ENCODE data around the gene KRTAP1-1.
"Not testable (repeated sequence)": the region's sequence is repeated elsewhere in the genome, so short reads cannot be mapped to it uniquely, and the experiment has no call there.

KRTAP1-1 gene

GRCh38 chr17:41009936-41010335, 31.3 kb downstream of the KRTAP1-1 start:
- no peak for DNase-seq

DNA sequence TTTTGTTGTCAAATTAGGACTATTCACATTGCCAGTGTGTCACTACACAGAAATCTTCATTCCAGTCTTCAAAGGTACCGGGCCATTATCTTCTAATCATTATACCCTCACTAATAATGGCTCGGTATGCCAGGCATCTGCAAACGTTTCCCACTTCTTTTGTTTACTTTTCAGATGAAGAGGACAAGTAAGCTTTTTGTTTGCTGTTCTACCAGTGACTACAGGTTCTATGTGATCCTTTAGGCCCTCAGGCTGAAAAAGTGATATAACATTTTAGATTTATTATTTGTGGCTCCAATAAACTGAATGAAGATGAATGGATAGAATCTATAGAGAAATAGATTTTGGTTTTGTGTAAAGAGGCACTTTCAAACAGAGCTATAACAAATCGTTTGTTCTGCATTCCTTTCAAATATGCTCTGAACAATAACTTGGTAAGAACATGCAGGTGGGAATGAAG, 31.9 kb downstream of the KRTAP1-1 start:
- no peak for DNase-seq

DNA sequence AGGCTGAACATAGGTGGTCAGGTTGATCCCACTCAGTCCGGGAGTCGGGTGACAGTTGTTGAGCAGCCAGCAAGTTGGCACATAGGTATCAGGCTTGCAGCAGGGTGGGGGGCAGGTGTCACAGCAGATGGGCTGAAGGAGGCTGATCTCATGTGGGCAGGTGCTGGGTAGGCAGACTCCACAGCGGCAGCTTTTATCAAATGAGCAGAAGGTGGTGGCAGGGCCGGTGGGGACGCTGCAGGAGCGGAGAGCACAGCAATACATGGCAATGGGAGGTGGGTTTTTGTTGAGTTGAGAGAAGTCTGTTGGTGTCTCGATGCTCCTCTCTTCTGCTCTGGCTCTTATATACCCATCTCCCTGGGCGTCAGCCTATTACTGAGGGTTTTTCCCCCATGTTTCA, 32.4 kb downstream of the KRTAP1-1 start, which contains the start of gene KRTAP3-1:
Gene KRTAP3-1, minus strand, starts transcription at position 318 of the 400 bp plus-strand sequence. Its CDS starts 54 bp downstream, at position 264.
- no peak for DNase-seq

DNA sequence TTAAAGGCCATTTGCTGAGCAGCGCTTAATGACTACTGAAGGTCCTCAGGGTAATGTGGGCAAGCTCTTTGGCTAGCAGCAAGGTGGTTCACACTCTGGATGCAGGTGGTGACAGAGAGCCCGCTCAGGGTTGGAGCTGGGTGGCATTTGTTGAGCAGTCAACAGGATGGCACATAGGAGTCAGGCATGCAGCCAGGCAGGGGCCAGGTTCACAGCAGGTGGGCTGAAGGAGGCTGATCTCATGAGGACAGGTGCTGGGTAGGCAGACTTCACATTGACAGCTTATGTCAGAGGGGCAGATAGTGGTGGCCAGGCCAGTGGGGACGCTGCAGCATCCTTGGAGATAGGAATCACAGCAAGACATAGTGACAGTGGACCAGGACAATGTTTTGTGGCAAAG, 36.9 kb downstream of the KRTAP1-1 start:
- no peak for DNase-seq

- DNase-seq = no peak
These were observed 37.3 kb downstream of the KRTAP1-1 start for GRCh38 chr17:41003926-41004325.

DNA sequence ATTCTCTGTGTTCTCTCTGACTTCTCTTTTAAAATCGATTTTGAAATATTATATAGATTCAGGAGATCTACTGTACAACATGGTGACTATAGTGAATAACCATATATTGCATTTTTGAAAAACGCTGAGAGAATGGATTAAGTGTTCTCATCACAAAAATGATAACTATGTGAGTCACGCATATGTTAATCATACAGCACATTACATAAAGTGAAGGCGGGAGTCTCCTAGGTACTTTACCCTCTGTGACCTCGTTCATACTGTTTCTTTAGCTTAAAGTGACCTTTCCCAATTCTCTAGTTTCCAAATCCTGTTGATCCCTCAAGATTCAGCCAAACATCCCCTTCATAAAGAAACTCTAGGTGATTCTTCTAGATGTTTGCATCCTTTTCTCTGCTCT, 38.4 kb downstream of the KRTAP1-1 start:
- DNase-seq = no peak

DNA sequence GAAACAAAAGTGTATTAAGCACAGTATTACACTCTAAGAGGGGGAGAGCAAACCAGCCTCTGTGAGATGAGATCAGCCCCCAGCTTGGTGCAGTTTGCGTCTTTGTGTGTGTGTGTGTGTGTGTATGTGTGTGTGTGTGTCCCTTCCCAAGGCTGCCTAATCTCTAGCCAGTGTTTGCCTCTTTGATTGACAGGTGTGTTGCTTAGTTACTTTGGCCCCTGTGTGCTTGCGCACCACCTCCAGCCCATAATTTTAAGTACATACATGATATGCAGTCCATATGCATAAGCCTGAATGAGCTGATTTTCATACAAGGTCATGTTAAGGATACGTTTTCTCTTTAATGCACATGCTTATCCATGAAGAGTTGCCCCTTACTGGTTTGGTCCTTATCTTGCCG, 39.5 kb downstream of the KRTAP1-1 start:
- DNase-seq = no peak

- not testable (repeated sequence) for DNase-seq
These were observed 41.7 kb downstream of the KRTAP1-1 start, which contains the start of gene KRTAP3-2 for GRCh38 chr17:40999563-40999962. KRTAP3-2 (minus strand) TSS chr17:40999906; CDS start chr17:40999853, 53 bp downstream.

GRCh38 chr17:40997361-40997760, 43.9 kb downstream of the KRTAP1-1 start:
- DNase-seq = peak; percentile 78

DNA sequence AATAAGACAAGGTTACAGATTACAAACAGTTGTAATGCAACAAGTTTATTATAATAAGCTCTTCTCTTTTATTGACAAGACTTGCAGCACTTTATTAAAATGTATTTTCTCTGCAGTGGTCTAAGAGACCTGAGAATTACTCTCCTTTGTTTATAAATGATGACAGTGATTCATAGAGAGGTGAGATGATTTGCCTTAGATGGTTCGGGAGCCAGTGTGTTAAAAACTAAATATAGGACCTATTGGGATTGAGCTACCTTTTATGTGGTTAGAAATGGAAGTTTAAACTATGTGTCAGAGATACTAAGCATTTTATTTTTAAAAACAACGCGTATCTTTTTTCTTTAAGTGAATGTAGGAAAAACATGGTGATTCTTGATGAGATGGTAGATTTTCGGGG, 44.4 kb downstream of the KRTAP1-1 start:
- DNase-seq = no peak

DNA sequence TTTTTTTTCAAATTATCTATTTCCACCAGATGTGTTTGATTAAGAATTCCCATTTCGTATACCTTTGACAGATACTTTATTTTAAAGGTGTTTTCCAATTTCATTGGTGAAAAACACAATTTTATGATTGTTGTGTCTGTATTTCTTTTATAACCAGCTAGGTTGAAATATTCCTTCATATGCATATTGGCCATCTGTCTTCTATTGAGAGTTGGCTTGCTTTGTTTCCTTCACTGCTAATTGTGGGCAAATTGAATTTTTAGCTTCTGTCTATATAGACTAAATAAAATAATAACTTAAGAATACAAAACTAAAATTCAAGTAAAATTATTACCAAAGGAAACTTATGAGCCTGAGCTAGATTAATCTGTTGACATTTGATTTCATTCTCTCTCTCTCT, 46.1 kb downstream of the KRTAP1-1 start:
- DNase-seq = no peak

DNA sequence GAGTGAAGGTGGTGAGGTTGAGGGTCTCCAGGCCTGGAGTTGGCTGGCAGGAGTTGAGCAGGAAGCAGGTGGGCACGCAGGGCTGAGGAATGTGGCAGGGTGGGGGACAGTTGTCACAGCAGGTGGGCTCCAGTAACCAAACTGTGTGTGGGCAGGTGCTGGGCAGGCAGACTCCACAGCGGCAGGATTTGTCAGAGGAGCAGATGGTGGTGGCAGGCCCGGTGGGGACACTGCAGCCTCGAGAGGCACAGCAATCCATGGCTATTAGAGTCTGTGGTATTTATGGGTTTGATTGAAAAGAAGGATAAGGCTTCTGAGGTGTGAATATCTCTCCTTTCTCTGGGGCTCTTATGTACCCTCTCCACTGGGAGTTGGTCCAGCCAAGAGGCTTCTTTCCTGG, 47.4 kb downstream of the KRTAP1-1 start, which contains the start of gene KRTAP3-3:
Gene KRTAP3-3, minus strand, starts transcription at position 326 of the 400 bp plus-strand sequence. Its CDS starts 67 bp downstream, at position 259.
- no peak for DNase-seq

GRCh38 chr17:40993084-40993483, 48.2 kb downstream of the KRTAP1-1 start:
- DNase-seq = no peak

DNA sequence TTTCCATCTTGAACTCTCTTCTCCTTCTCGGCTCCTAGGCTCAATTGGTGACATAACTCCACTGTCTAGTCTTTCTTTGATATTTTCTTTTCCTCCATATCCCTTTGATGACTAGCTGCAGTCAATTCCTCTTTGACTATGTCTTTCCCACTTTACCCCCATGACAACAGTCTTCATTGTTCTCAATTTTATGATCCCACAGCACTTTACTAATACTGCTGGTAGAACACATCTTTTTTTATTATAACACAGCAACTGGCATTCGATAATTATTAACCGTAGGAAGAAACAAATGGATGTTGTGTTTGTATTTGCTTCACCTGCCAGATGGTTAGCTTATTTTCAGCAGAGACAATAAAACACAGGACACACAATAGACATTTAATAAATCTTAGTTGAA, 48.6 kb downstream of the KRTAP1-1 start:
- DNase-seq = no peak

Data from NCI-H2227 treated with DMSO at 0.1 percent for 48 hours (cell line).